ENCODE data around the gene RHBDF2. TPM values are rescaled to one million over a fixed set of nuclear protein-coding genes. Genes with fewer than 3 reads are reported as not detected.

Gene RHBDF2
- total RNA-seq, 1 donor from 2014 or later, result 189 TPM

GRCh38 chr17:76497979-76498875 is 3.0 kb downstream of the RHBDF2 start:
- peaks cover 42% of the 10 kb centered on the region for H3K36me3 Mint-ChIP-seq (ENCODE audit: low read depth)
- TF ChIP-seq, protein P1, sequence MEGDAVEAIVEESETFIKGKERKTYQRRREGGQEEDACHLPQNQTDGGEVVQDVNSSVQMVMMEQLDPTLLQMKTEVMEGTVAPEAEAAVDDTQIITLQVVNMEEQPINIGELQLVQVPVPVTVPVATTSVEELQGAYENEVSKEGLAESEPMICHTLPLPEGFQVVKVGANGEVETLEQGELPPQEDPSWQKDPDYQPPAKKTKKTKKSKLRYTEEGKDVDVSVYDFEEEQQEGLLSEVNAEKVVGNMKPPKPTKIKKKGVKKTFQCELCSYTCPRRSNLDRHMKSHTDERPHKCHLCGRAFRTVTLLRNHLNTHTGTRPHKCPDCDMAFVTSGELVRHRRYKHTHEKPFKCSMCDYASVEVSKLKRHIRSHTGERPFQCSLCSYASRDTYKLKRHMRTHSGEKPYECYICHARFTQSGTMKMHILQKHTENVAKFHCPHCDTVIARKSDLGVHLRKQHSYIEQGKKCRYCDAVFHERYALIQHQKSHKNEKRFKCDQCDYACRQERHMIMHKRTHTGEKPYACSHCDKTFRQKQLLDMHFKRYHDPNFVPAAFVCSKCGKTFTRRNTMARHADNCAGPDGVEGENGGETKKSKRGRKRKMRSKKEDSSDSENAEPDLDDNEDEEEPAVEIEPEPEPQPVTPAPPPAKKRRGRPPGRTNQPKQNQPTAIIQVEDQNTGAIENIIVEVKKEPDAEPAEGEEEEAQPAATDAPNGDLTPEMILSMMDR (IDR thresholded peaks at IDR 0.05), result no peak
- H3K27me3 Mint-ChIP-seq, result no peaks in the 10 kb centered on the region
- H3K27ac Mint-ChIP-seq, result peak overlapping the region; percentile 95
- H3K4me1 Mint-ChIP-seq, result peaks cover 86% of the 10 kb centered on the region
- intact Hi-C loops (cut with micrococcal nuclease), result no loop called here
- ChIA-PET CTCF (interaction anchor here (0.8 to 11.4 kb wide), 5 partner anchors 15 to 44 kb away, joined by 4 to 129 read pairs (median 4); partner anchors contain the start of gene AANAT), POLR2A (interaction anchor here (0.7 to 21.4 kb wide), 8 partner anchors 15 to 1487 kb away, joined by 4 to 769 read pairs (median 4); partner anchors contain the start of gene AANAT)
- peak; percentile 3 for ATAC-seq (ENCODE audit: low read depth)
- H3K9me3 Mint-ChIP-seq, result no peaks in the 10 kb centered on the region
- no peak for DNase-seq
- peak overlapping the region; percentile 99 for H3K4me3 Mint-ChIP-seq

GRCh38 chr17:76497699-76497978 is 3.6 kb downstream of the RHBDF2 start:
- ChIA-PET POLR2A (interaction anchor here (1.0 to 21.4 kb wide), 5 partner anchors 15 to 87 kb away, joined by 3 to 769 read pairs (median 6); partner anchors contain the start of gene AANAT), CTCF (interaction anchor here (0.8 to 3.0 kb wide), 3 partner anchors 15 to 39 kb away, joined by 4 to 7 read pairs (median 6); partner anchors contain the start of gene AANAT)
- Mint-ChIP-seq H3K4me3 (peak overlapping the region; percentile 99), H3K36me3 (ENCODE audit: low read depth) (peaks cover 43% of the 10 kb centered on the region), H3K4me1 (peaks cover 88% of the 10 kb centered on the region), H3K9me3 (no peaks in the 10 kb centered on the region), H3K27me3 (no peaks in the 10 kb centered on the region), H3K27ac (peak overlapping the region; percentile 95)
- TF ChIP-seq, protein P1 (IDR thresholded peaks at IDR 0.05), result no peak
- DNase-seq (no peak), ATAC-seq (ENCODE audit: low read depth) (no peak)
- intact Hi-C loops (cut with micrococcal nuclease), result no loop called here

DNA sequence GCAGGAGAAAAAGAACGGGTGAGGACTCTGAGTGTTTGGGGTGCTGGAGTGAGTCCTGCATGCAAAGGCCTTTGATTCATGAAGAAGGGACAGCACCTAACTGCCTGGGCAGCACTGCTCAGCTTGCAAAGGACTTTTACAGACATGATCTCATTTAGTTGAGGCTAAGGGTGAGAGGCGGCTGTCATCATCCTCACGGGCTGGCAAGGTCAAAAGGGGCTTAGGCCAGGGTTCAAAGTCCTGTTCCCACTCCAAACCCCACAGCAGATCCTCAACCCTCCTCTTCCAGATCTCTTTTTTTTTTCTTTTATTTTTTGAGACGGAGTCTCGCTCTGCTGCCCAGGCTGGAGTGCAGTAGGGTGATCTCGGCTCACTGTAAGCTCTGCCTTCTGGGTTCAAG is 4.8 kb downstream of the RHBDF2 start:
- Mint-ChIP-seq H3K27me3 (no peaks in the 10 kb centered on the region), H3K4me1 (peaks cover 88% of the 10 kb centered on the region), H3K4me3 (peak overlapping the region; percentile 99), H3K36me3 (ENCODE audit: low read depth) (peaks cover 43% of the 10 kb centered on the region), H3K9me3 (no peaks in the 10 kb centered on the region), H3K27ac (peak overlapping the region; percentile 95)
- CTCF ChIA-PET, result interaction anchor here (0.6 to 3.0 kb wide), 5 partner anchors 14 to 1325 kb away, joined by 3 to 7 read pairs (median 4); partner anchors contain the start of gene AANAT
- no peak for DNase-seq
- no peak for ATAC-seq (ENCODE audit: low read depth)
- POLR2A ChIA-PET, result interaction anchor here (1.0 to 21.4 kb wide), 4 partner anchors 14 to 88 kb away, joined by 3 to 769 read pairs (median 26); partner anchors contain the start of gene AANAT
- intact Hi-C loops (cut with micrococcal nuclease), result no loop called here
- TF ChIP-seq, protein P1 (IDR thresholded peaks at IDR 0.05), result no peak

DNA sequence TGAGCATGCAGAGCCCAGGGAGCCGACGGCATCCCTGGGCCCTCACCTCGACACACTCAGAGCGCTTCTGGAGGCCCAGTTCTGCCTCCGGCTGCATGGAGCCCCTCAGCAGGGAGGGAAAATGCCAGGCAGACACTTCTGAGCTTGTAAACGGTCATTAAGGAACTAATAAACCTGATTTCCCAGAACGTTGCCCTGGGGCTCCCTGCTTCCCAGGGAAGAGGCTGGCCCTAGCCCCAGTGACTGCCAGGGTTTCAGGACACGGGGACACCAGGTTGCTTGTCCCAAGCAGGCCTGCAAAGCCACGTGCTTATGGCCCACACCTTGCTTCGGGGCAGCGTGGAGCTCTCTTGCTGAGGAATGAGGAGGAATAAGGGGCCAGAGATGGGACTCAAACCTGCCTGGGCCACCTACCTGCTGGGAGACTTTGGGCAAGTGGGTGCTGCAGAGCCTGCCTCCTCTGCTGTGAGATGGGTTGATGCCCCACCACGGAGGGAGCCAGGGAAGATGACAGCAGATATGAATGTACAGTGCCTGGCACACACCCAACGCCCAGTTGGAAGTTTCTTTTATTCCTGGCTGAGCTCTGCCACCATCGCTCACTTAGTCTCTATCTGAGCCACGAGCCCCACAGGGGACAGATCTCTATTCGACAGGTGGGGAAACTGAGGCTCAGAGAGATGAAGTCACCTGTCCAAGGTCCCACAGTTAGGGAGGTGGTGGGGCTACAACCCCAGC is 5.4 kb downstream of the RHBDF2 start:
- peaks cover 93% of the 10 kb centered on the region for H3K4me1 Mint-ChIP-seq
- intact Hi-C loops (cut with micrococcal nuclease), result no loop called here
- H3K27me3 Mint-ChIP-seq, result no peaks in the 10 kb centered on the region
- DNase-seq, result no peak
- CTCF ChIA-PET, result interaction anchor here (0.6 to 3.0 kb wide), 6 partner anchors 13 to 1324 kb away, joined by 3 to 7 read pairs (median 4); partner anchors contain the start of gene AANAT
- H3K36me3 Mint-ChIP-seq (ENCODE audit: low read depth), result peaks cover 43% of the 10 kb centered on the region
- no peaks in the 10 kb centered on the region for H3K9me3 Mint-ChIP-seq
- peak overlapping the region; percentile 95 for H3K27ac Mint-ChIP-seq
- no peak overlapping the region for H3K4me3 Mint-ChIP-seq
- TF ChIP-seq, protein P1 (IDR thresholded peaks at IDR 0.05), result no peak
- POLR2A ChIA-PET, result interaction anchor here (1.5 to 21.4 kb wide), 3 partner anchors 13 to 88 kb away, joined by 3 to 769 read pairs (median 48); partner anchors contain the start of gene AANAT
- ATAC-seq (ENCODE audit: low read depth), result no peak
